Activated T-cell treated with anti-CD3 and anti-CD28 coated beads for 4 hours (primary cell): ENCODE data around the gene REPS1.
"Not testable (repeated sequence)": the region's sequence is repeated elsewhere in the genome, so short reads cannot be mapped to it uniquely, and the experiment has no call there.

ENCODE experiments used
- DNase-seq: peaks from one replicate; pipeline ENCODE4 v3.0.0-alpha.2; 2020

The REPS1 gene

DNA sequence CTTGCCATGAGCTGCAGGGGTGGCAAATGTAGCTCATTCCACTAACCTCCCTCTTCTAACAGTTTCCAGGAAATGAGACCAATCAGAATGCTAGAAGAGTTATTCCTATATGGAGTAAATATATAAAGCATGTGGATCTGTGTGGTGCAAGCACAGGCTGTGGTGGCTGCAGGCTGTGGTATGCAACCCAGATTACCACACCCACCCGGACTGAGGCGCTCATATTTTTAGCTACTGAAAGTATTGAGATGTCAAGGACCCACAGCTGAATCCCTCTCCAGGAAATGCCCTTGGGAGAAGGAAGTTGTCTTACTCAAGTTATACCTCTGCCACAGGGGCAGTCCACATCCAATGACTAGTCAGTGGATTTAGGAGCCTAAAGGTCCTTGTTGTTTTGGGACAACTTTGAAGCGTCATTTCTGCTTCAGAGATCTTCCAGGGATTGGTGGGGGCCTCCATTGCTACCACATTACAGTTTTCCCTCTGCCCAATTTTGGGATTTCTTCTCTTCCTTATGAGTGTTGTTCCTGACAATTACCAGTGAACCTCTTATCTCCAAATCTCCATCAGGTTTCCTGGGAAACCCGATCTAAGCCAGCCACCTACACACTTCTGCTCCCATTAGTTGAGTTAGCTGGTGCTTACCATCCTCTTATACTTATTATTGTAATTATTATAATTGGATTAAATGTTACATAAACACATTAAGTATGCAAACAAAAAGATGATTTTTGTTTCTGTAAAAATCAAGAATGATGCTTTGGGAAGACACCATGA lies 12.1 kb upstream of the REPS1 start:
- no peak for DNase-seq

DNA sequence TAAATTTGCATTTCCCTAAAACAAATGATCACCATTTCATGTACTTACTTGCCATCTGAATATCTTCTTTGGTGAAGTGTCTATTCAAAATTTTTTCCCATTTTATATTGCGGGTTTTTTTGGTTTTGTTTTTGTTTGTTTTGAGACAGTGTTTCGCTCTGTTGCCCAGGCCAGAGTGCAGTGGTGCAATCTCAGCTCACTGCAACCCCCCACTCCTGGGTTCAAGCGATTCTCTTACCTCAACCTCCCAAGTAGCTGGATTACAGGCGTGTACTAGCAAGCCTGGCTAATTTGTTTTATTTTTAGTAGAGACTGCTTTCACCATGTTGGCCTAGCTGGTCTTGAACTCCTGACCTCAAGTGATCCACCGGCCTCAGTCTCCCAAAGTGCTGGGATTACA lies 9.1 kb upstream of the REPS1 start:
- no peak for DNase-seq

DNA sequence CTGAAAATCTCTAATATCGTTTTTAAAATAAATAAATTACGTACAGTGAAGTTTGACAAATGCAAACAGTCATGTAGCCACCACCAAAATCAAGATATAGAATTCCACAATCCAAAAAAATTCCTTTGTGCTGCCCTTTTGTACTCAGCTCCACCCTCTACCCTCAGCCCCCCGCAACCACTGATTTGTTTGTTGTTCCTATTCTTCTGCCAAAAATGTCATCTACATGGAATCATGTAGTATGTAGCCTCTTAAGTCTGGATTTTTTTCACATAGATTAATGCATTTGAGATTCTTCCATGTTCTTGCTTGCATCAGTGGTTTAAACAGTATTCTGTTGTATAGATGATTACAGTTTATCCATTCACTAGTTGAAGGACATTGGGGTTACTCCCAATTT lies 8.5 kb upstream of the REPS1 start:
- no peak for DNase-seq

DNA sequence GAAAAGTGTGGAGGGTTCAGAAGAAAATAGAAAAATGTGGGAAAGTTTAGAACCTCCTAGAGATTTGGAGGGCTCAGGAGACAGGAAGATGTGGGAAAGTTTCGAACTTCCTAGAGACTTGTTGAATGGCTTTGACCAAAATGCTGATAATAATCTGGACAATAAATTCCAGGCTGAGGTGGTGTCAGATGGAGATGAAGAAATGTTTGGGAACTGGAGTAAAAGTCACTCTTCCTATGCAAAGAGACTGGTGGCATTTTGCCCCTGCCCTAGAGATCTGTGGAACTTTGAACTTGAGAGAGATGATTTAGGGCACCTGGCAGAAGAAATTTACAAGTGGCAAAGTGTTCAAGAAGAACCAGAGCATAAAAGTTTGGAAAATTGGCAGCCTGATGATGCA lies 5.4 kb upstream of the REPS1 start:
- not testable (repeated sequence) for DNase-seq

DNA sequence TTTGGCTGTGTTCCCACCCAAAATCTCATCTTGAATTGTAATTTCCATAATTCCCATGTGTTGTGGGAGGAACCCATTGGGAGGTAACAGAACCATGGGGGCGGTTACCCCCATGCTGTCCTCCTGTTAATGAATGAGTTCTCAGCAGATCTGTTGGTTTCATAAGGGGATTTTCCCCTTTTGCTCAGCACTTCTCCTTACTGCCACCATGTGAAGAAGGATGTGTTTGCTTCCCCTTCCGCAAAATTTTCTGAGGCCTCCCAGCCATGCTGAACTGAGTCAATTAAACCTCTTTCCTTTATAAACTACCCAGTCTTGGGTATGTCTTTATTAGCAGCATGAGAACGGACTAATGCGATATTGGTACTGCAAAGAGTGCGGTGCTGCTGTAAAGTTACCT lies 4.9 kb upstream of the REPS1 start:
- not testable (repeated sequence) for DNase-seq

DNA sequence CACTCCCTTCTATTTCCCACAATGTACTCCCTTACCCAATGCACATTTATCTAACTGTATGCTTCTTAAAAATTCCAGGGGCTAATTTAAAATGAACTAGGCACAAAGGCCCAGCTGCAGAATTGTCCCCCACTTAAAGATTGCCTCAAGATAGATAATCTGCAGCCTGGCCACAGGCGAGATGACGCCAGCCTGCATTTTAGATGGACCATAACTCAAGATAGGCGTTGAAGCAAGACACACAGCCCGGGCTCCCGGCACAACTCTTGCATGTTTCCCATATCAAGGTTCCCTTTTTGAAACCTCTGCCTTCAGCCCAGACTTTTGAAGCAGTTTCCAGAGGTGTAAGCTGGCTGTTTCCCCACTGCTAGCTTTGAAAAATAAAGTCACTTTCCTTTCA lies 3.2 kb upstream of the REPS1 start:
- no peak for DNase-seq

DNA sequence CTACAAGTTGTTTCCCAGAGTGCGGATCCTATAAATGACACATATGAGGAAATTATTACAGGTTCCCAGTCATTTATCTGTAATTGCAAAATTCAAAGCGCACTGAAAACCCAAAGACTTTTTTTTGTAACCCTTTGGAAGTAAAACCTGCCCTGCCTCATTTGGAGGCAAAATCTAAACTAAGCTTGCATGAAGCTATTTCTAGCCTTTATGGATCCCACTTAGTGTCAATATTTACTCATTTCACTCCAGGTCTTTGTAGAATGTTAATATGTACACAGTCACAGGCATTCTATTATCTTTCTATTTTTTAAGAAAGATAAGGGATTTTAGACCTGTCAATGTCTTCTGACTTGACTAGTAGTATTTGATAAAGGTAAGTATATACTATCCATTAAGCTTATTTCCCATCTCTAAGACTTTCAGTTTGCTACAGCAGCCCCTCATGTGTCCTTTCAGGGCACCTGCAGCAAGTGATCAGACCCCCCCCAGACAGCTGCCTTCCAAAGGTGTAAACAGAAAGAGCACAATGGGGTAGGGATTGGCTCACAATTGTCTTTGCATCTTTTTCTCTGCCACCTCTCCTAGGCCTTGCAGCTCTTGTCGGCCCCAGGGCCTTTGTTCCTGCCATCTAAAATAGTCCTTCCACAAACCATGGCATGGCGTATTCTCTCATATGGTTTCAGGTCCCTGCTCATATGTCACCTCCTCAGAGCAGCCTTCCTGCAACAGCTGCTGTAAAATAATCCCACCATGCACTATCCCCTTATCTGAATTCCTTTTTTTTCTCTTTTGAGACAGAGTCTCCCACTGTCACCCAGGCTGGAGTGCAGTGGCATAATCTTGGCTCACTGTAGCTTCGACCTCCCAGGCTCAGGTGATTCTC lies 1.3 kb upstream of the REPS1 start:
- DNase-seq = no peak

DNA sequence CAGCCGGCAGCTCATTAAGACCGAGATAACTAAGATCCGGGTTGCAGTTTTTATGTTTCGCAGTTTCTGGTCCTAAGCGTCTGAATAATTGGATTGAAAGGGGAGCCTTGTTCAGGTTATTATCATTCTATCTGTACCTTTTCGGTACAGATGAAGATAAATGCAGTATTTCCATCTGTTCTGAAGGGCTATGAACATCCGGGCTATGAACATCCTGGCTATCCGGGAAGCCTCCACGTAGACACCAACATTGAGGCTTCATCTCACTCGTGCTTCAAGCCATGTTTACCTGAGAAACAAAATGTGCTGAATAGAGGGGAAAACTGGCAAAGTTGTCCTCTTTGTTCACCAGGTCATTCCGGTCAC lies 399 bp upstream of the REPS1 start:
- DNase-seq = no peak

DNA sequence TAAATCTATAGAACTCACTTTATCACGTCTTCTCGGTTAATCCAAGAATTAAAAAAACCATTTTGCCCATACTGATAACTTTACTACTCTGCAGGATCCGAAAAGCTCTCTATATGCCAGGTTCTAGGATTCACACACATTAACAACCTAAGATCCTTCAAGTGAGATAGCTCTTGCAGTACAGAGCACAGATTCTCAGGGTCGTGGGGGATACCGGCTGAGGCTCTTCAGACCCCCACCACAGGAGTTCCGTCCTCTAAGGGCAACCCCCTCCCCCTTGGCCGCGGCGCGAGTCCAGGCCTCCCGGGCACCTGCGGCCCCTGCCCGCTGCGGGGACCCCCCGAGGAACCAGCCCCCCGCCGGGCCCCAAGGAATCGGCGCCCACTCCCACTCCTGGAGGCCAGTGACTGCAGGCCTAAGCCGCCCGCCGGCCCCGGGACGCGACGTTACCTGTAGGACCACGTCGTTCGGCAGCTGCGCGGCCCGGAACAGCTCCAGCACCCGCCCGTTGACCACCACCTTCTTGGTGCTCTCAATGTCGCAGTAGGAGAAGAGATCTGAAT lies 892 bp downstream of the REPS1 start:
- no peak for DNase-seq

DNA sequence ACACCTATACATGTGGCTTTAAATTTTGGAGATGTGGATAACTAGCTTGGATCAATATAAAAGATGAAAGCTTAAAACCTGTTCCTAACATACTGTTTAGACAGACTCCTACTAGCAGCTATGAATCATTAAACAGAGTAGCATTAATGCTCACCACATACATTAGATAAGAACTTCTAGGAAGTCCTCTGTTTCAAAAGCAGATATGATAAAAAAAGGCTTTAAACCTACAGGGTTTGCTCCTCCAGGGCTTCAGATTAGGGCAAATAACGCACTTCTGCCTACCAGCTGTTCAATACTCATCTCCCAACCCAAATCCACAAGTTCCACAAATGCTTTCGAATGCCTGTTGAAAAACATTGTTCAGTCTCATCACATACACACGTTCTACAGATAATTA lies 1.5 kb downstream of the REPS1 start:
- DNase-seq = no peak

DNA sequence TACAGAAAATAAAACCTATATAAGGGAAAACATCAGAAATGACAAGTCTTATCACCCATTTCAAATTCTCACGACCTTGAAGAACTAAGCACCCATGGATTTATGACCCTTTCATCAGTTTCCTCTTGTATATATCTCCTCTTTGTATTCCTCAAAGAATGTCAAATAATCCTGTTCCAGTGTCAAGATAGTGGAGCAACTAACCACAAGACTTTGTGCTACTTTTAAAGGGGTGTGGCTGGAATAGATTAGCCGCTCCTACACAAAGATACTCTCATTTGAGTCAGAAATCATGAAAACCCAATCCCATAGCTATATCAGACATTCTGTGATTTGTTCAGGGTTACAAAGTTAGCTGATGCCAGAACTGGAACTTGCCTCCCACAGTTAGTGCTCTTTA lies 6.6 kb downstream of the REPS1 start:
- no peak for DNase-seq

DNA sequence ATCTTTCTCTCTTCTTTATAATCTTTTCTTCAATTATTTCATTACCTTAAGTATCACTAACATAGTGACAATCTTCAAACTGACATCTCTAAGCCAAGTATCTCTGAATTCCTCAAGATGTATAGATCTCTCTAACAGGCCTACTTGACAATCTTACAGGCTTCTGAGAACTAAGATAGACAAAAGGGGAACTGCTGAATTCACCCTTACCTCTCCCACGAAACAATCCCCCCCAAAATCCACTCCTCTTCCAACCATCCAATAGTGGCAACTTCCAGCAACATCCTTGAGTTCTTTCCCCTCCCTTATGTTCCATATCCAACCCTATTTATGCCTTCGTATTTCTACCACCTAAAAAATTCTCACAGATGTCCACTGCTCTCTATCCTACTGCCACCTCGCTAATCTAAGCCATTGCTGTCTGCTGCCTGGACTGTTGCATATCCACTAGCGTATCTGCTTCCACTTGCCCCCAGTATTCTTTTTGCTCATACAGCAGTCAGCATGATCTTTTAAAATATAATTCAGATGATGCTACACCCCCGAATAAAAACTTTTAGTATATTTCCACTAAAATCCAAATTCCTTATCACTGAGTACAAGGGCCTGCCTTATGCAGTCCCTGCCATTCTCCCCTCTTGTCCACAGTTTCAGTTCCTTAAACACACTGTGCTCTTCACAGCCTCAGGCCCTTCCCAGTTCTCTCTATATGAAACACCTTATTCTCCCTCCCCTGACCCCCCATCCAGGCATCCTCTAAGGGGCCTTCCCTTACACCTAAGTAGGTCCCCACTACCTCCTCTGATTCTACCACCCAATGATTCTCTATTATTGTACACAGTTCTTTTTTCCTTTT lies 8.0 kb downstream of the REPS1 start:
- no peak for DNase-seq

DNA sequence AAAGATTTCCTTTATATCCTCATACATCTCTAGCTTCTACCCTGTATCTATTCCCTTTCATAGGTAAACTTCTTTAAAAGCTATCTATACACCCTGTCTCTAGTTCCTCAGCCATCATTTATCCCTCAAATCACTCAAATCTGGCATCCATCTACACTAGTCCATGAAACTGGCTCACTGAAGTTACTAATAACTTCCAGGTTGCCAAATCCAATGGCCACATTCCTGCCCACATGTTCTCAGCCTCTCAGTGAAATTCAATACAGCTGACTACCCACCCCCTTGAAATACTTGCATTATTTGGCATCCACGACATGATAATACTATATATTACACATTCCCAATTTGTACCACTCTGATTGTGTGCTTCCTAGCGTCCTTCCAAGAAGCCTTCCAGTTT lies 8.7 kb downstream of the REPS1 start:
- DNase-seq = no peak

DNA sequence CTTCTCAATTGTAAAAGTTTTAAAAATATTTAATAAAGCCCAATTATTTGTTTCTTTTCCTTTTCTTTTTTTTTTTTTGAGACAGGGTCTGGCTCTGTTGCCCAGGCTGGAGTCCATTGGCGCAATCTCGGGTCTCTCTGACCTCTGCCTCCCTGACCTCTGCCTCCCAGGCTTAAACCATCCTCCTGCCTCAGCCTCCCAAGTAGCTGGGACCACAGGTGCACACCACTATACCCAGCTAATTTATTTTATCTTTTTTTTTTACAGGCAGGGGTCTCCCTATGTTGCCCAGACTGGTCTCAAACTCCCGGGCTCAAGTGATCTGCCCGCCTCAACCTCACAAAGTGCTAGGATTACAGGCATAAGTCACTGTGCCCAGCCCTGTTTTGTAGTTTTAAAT lies 9.8 kb downstream of the REPS1 start:
- no peak for DNase-seq

DNA sequence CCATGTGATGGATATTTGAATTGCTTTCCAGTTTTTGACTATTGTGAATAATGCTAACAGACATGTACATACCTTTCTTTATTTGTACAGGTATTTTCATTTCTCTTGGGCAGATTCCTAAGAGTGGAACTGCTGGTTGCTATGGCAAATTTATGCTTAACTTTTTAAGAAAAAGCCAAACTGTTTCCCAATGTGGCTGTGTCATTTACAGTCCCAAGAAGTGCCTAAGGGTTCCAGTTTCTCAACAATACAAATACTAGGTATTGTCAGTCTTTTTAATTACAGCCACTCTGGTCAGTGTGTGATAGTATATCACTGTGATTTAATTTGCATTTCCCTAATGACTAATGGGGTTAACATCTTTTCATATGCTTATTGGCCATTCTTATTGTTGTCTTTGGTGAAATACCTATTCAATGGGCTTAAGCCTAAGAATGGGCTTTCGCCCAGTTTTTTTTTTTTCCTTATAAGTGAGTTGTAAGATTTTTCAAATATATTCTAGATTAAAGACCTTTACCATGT lies 10.3 kb downstream of the REPS1 start:
- no peak for DNase-seq

DNA sequence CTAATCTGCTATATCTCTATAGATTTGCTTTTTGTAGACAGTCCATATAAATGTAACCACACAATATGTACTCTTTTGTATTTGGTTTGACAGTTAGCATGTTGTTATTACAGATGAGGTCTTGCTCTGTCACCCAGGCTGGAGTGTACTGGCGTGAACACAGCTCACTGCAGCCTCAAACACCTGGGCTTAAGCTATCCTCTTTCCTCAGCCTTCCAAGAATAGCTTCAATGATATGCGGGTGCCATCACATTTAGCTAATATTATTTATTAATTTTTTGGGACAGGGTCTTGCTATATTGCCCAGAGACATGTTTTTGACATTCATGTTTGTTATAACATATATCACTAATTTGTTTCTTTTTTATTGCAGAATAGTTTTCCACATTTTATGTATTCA lies 10.8 kb downstream of the REPS1 start:
- no peak for DNase-seq

DNA sequence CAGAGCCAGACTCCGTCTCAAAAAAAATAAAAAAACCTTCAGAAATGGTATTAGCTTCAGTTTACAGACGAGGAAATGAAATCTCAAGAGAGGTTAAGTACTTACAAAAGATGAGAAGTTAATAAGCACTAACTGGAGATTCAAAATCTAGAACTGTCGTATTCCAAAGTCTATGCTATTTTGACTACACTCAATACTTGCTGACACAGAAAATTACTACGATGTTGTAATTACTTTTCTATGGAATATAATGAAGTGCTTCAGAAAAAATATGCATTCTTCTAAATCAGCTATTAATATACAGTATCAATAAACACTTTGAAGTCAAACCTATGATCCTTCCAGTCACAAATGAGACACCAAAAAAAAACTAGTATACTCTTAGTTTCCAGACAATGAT lies 12.2 kb downstream of the REPS1 start:
- DNase-seq = no peak

DNA sequence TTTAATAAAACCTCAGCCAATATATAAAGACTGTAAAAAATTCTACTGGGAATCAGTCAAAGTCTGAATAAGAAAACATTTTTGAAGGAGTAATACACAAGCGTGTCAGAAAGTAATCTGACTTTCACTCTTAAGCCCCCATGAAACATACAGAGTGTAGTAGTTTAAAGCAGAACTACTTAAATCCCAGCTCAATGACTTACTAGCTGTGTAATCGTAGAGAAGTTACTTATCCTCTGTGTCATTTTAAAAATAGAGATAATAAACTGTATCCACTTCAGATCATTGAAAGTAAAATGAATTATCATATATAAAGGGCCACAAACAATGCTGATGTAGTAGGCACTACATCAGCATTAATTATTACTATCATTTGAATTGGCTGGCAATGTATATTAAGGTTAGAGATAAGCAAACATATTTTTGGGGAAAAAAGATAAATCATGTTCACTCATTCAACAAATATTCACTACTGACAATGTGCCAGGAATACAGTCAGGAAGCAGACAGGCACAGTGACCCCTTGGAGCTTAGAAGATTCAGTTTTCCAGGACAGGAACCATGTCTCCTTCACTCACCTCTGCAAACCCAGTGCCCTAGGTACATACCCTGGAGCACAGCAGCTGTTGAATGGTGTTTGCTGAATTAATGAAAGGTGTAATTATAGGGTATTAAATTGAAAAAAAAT lies 14.4 kb downstream of the REPS1 start:
- no peak for DNase-seq

DNA sequence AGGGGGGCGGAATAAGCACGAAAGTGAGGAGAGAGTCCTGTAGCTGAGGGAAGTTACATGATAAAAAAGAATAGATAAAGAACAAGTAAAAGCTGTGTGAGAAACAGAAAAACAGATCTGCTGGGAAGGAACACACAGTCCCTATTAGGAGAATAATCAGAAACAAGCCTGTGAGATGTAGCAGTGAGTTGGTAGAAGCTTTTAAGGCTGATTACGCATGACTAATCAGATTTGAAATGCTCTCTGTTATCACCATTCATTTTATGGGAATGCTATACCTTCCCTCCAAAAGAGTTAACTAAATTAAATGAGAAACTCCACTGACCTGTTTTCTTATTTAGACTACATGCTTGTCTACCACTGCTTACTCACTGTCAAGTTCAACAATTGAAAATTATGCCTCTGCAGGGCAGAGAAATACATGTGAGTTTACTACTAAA lies 15.8 kb downstream of the REPS1 start:
- DNase-seq = no peak

DNA sequence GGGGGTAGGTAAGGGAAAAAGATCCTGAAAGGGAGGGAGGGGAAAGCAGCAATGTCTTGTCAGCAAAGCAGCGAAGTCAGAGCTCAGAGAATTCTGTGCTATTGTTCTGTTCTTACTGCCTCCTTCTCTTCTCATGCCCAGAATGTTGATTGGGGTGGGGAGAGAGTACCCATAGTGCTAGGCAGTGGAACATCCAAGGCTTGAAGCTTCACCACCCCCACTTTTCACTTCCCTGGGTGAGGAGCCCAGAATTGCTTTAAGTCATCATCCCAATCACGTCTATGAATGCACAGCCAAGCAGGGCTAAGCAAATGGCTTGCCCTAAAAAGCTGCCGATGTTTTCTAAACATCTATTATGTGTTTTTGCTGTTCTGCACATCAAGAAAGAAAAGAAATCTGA lies 16.5 kb downstream of the REPS1 start:
- DNase-seq = no peak

DNA sequence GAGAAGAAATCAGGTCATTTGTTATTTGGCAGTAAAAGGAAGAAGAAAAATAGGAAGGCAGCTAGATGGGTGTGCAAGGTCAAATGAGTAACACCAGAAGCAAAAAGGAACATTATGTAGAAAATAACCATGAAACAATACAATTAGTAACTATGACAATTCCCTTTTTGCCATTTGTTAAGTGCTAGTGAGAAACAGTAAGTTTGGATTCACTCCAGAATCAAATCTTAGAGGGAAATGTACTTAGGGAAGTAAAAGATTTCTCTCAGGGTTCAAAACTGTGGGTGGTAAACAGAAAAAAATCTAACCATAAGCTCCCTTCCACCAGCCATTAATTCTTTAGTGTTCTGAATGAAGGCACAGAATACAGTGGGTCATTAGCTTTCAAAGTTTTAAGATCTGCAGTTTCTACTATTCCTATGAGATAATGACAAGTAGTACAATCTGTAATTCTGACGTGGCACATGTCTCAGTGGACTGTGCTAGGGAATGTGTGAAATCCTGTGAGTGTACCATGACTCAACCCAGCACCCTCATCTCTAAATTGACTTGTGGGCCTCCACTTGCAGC lies 17.1 kb downstream of the REPS1 start:
- no peak for DNase-seq

DNA sequence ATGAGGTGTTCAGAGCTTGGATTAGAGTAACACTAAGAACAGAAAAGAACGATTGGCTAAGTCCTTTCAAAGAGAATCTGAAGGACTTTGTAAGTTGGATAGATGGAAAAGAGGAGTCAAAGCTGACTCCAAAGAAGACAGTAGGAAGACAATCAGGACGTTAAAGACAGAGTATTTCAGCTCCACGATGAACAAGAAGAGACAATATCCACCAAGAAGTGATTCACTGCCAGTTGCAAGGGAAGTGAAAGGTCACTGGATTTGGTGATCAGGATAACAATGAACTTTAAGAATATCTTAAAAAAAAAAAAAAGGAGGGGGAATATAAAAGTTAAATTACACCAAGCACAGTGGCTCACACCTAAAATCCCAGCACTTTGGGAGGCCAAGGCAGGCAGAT lies 17.9 kb downstream of the REPS1 start:
- no peak for DNase-seq
